HG03457 (cell line): Measurements from ENCODE around the gene VWA2.
"Not testable (repeated sequence)": the region's sequence is repeated elsewhere in the genome, so short reads cannot be mapped to it uniquely, and the experiment has no call there.

Source experiments
- ATAC-seq: cut with Tn5 transposase; IDR thresholded peaks from one replicate; pipeline ENCODE4 v1.9.1; 2021; ENCODE audit warnings: moderate number of reproducible peaks; ENCODE audit not compliant: unreplicated experiment

The VWA2 gene

DNA sequence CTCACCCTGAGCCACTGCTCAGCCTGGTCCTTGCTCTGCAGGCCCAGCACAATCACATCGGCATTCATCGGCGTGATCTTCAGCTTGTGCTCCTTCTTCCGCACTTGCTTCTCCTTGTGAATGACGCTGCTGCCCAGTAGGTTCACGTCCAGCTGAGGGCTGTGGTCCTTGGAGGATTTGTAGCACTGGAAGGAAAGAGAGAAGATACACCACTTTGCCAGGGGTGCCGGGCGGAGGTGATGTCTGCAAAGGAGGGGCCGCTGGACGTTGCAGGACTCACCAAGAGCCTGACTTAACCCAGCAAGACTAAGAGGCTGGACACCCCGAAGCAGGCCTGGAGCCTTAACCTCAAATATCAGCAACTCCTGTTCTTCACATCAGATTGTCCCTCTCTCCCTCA lies 74.8 kb downstream of the VWA2 start:
- no peak for ATAC-seq

GRCh38 chr10:114315566-114316420 lies 76.7 kb downstream of the VWA2 start:
- ATAC-seq: no peak

- ATAC-seq: no peak
Measured at GRCh38 chr10:114316744-114317143, 77.7 kb downstream of the VWA2 start.

- no peak for ATAC-seq
Measured at GRCh38 chr10:114319406-114320248, 80.6 kb downstream of the VWA2 start.

GRCh38 chr10:114320249-114321116 lies 81.4 kb downstream of the VWA2 start:
- ATAC-seq: no peak

- ATAC-seq: no peak
Measured at GRCh38 chr10:114322344-114322743, 83.3 kb downstream of the VWA2 start.

DNA sequence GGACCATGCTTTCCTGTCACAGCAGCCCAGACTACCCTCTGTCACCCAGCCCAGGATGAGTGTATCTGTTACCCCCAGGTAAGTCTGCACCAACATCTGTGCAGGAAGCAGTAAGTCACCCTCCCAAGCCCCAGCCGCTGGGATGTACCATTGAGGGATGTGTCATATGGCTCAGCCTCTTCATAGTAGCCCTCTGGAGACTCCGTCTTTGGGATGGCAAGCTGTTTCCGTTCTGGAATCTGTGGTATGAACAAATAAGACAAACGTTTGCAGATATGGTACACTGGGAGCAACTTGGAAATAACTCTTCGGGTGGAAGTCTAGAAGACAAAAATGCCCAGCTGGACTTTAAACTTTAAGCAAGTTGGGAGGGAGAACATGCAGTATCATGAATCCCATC lies 84.0 kb downstream of the VWA2 start:
- ATAC-seq: no peak

DNA sequence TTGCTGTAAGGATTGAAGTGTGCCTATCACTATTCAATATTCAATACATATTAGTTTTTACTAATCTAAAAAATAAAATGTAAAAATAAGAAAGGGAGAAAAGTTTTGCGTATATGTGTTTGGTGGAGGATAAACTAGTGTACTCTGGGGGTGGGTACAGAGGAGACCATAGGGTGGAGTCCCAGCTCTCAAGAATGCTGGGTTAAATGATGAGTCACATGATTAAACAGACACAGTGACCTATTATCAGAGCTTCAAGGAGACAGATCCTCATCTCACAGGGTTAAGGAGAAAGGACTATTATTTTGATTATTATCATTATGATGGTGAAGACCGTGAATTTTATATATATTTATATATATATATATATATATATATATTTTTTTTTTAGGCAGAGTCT lies 87.7 kb downstream of the VWA2 start:
- ATAC-seq: no peak

GRCh38 chr10:114327537-114328440 lies 88.7 kb downstream of the VWA2 start:
- no peak for ATAC-seq

DNA sequence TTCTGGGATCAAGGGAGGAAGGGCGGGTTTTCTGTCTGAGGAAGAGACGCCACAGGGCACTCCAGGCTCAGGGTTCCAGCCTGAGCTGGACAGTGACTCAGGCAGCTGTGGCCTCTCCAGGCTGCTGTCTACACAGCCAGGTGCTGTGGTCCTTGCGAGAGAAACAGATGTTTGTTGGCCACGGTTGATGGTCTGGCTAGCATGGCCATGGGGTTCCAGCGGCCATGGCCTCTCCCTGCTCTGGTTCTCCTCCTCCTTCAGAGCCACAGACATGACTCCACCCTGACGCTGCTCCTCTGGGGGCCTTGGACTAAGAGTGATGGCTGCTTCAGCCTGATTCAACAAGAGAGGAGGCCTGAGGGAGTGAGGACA lies 89.4 kb downstream of the VWA2 start:
- ATAC-seq: no peak

GRCh38 chr10:114328874-114329273 lies 89.8 kb downstream of the VWA2 start:
- no peak for ATAC-seq

- ATAC-seq: no peak
Measured at GRCh38 chr10:114329634-114330365, 90.7 kb downstream of the VWA2 start.

GRCh38 chr10:114332301-114333192 lies 93.5 kb downstream of the VWA2 start:
- ATAC-seq: no peak

DNA sequence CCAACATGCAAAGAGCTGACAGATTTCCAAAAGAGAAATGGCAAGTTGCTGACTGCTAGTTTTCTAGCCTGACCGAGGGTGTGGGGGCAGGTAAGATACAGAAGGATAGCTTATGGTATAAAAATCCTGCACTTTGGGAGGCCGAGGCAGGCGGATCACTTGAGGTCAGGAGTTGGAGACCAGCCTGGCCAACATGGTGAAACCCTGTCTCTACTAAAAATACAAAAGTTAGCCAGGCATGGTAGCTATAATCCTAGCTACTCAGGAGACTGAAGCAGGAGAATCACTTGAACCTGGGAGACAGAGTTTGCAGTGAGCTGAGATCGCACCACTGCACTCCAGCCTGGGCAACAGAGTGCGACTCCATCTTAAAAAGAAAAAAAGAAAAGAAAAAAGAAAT lies 94.4 kb downstream of the VWA2 start:
- not testable (repeated sequence) for ATAC-seq

- no peak for ATAC-seq
Measured at GRCh38 chr10:114334301-114334700, 95.2 kb downstream of the VWA2 start.

GRCh38 chr10:114335614-114336013 lies 96.6 kb downstream of the VWA2 start:
- no peak for ATAC-seq

- no peak for ATAC-seq
Measured at GRCh38 chr10:114336823-114337509, 97.9 kb downstream of the VWA2 start.
